Measurements from ENCODE around the gene EBLN2.
"Not testable (repeated sequence)": the region's sequence is repeated elsewhere in the genome, so short reads cannot be mapped to it uniquely, and the experiment has no call there.

GRCh38 chr3:73066243-73066642 is 4.8 kb downstream of the EBLN2 start:
- TF ChIP-seq, protein P1, sequence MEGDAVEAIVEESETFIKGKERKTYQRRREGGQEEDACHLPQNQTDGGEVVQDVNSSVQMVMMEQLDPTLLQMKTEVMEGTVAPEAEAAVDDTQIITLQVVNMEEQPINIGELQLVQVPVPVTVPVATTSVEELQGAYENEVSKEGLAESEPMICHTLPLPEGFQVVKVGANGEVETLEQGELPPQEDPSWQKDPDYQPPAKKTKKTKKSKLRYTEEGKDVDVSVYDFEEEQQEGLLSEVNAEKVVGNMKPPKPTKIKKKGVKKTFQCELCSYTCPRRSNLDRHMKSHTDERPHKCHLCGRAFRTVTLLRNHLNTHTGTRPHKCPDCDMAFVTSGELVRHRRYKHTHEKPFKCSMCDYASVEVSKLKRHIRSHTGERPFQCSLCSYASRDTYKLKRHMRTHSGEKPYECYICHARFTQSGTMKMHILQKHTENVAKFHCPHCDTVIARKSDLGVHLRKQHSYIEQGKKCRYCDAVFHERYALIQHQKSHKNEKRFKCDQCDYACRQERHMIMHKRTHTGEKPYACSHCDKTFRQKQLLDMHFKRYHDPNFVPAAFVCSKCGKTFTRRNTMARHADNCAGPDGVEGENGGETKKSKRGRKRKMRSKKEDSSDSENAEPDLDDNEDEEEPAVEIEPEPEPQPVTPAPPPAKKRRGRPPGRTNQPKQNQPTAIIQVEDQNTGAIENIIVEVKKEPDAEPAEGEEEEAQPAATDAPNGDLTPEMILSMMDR (IDR thresholded peaks at IDR 0.05; ENCODE audit: low read depth, low read length, poor library complexity, severe bottlenecking) = not testable (repeated sequence)
- not testable (repeated sequence) for TF ChIP-seq EZH2phosphoT487 (IDR thresholded peaks at IDR 0.05; ENCODE audit: borderline replicate concordance, low read length)

Data from DOHH2 (cell line).